Amniotic stem cell (primary cell): ENCODE data around the gene FAM53B.

Source experiments
- DNase-seq: peaks from one replicate; lab custom pipeline; 2025; lab: John Stamatoyannopoulos, UW

Gene FAM53B

DNA sequence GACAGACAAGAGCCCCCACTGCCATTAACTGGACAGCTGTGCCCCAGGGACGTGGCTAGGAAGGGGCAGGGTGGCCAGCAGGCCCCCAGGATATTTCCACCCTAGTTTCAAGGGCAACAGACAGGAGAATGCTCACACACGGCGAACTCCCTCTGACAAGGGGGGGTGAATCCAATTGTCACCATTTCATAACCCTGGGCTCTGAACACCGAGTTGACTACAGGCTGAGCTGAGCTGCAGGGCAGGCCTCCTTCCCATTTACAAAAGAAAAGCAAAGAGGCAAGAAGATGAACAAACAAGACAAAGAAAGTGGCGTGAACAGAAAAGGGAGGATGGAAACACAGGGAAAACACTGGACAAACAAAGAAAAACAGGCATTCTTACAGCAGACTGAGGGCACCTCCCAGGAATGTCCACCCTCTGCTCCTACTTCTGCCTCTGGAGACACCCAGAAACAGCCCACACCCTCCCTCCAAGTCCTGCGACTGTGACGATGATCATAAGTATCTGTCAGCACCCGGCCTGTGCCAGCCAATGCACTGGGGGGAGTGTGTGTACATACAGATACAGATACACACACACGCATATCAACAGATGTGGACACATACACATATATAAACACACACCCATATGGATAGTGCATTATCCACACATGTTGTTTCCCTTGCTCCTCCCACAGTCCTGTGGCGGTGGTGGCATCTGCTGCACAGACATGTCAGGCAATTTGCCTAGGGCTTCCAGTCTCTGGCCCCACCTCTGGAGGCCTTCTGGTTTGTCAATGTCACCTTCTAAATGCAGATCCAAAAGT is 66.2 kb downstream of the FAM53B start:
- no peak for DNase-seq

DNA sequence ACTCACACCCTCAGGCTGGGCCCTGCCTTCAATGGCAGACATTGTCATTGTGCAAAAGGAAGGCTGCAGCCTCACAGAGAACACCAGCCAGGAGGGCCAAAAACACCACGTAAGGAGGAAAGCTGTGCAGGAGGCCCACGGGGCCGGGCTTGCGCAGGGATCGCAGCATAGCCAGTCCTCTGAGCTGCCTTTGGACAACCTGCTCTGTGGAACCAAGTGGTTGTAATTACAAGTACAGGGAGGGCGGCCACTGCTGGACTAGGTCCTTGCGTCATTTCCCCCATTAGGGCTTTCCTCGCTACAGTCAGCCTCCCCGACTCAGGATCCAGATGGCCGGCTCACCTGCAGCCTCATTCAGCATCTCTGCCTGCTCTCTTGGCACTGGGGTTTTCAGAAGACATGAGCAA is 66.9 kb downstream of the FAM53B start:
- DNase-seq = no peak

DNA sequence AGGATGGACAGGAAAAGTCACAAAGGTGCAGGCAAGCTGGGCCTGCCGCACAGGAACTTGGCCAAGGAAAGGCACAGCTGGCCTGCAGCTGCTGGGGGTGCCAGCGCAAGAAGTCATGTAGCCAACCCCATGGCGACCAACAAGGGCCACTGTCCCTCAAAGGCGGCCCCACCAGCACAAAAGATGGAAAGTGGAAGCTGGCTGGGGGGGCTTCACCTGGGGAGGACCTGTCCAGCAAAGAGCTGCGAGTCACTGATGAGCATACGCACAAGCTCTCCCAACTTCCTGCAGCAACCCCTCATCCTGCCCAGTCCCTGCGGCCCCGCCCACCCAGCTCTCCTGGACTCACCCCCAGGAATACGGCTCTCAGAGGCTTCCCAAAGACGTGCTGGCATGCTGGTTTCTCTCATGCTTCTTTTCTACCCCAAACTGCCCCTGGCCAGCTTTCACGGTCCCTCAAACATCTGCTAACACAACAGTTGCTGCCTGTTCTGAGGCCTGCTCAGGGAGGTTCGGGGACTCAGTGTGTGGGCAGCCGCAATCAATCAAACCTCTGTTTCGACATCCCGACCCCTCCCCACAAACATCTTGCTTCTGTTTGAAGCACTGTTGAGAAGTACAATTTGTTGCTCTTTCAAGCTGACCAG is 67.6 kb downstream of the FAM53B start:
- no peak for DNase-seq

DNA sequence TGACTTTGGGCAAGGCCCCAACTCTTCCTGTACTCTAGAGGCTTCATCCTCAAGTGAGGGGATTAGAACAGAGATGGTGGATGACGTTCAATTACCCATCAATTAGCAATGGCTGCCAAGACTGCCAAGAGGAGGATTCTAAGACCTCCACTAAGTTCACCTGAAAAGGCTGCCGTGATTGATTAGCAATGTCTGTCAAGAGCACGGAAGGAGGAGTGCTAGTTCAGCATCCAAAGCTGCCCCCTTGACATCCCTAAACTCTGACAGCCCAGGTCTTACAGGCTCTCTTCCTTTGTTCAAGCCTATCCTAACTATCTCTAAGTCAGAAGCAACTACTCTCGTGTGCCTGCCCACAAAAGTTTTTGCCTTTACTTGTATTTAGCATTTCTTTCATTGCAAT is 68.4 kb downstream of the FAM53B start:
- no peak for DNase-seq

DNA sequence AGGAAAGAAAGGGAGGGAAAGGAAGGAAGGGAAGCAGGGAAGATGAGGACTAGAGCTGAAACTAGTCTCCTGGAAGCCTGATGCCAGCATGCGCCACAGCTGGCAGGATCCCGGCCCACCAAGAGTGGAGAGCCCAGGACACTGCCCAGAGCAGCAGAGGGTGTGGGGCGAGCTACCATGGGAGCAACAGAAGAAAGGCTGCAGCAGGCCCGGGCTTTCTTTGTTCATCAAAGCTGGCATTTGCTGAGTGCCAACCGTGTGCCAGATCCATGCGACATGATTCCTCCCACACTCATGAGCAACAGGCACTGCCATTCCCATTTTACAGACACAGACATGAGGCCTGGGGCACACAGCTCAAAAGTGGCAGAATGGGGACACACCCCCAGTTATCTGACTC is 68.9 kb downstream of the FAM53B start:
- DNase-seq = no peak

DNA sequence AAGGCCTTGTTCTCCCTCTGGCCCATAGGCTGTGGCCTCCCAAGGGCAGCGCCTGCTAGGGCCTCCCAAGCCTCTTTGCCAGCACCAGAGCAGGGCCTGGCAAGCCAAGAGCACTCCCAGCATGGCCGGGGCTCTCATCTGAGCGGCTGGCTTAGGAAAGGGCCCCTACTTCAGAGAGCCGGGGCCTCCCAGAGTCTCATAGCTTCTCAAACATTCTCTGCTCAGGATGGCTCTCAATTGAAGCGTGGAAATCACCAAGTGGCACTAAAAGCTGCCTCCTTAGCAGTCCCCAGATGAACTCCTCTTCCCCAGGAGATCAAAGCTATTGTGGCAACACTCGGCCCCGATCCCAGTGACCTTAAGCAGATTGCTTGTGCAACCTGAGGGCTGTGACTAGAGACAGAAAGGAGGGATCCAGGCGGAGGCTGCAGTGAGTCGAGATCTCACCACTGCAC is 69.4 kb downstream of the FAM53B start:
- no peak for DNase-seq

DNA sequence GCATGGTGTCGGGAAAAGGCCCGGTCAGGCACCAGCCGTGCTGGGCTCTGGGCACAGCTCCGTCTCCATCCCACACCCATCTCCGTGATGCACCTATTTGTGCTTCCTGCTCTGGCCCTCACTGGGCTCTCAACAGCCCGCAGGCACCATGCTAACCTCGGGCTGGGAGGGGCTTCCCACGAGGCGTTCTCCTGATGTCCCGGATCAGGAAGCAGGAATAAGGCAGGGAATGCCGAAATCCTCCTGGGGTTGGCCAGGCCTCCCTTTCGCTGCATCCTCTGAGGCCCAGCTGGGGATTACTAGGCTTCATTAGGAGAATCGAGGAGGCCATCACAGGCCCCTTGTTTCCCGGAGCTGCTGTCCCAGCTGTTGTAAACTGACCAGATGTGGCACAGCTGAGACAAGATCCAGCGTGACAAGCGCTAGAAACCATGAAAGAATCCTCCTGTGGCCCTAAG is 72.0 kb downstream of the FAM53B start:
- no peak for DNase-seq

DNA sequence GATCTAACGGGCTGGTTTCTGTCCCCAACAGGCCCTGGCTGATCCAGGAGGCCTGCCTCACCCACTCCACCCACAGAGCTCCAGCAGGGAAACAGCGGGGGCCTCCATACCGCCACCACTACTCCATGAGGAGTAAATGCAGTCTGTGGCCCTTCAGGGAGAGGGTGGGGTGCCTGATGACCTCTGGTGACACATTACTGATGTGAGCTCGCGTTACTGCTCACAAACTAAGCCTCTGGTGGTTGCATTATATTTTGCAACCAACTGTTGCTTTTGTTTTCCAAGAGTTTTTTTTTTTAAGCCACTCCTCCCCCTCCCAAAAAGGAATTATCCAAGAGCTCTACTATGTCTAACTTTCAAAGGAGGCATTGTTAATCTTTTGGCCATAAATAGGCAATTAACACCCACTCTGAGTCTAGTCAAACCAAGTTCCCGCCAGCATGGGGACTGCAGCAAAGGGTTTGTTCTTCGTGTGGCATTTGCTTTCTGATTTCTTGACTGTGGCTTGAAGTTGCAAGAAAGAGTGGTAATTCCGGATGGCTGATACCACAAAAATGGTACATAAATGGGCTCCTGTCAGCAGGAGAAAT is 72.6 kb downstream of the FAM53B start:
- DNase-seq = no peak

DNA sequence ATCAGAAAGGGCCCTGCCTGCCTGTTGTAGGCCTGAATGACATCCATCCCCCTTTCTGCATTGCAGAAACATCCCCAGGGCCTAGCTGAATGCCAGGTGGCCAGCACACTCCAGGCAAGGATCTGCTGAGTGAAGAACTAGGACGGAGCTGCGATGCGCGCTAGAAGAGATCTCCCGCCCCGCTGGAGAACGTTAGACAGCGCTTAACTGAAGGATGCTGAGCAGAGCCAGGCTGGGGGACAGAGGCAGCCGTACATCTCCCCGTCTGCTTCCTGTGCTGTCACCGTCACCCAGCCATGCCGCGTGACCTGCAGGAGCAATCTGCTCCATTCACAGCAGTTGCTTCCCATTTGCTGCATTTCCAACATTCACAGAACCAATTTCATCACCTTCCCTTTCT is 73.3 kb downstream of the FAM53B start:
- DNase-seq = no peak

DNA sequence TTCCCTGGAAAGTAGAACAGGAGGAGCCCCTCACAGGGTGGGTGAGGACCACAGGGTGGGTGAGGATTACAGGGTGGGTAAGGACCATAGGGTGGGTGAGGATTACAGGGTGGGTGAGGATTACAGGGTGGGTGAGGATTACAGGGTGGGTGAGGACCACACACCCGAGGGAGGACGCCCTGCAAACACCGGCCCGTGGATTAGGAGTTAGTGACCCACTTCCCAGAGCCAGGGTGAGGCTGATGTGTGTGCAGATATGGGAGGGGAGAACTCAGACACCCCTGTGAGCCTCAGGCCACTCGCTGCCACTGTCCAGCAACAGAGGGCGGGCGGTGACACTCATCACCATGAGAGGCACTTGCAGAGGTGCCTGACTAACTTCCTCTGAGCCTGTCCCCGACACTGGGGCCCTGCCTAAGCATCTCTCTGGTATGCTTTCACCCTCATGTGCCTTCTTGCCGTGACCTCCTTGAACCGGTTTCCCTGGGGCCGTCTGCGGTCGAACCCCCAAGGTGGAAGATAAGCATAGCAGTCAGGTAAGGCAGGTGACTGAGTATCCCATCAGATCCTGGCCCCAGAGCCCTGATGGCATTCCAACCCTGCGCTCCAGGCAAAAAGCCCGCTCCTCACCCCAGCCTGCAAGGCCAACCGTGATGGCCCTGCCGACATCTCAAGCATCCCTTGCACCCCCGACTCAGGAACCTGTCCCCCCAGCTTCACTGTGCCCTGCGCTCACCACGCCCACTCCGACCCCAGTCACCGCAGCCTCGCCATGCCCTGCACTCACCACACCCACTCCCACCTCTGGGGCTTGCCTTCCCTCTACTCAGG is 74.1 kb downstream of the FAM53B start:
- no peak for DNase-seq

DNA sequence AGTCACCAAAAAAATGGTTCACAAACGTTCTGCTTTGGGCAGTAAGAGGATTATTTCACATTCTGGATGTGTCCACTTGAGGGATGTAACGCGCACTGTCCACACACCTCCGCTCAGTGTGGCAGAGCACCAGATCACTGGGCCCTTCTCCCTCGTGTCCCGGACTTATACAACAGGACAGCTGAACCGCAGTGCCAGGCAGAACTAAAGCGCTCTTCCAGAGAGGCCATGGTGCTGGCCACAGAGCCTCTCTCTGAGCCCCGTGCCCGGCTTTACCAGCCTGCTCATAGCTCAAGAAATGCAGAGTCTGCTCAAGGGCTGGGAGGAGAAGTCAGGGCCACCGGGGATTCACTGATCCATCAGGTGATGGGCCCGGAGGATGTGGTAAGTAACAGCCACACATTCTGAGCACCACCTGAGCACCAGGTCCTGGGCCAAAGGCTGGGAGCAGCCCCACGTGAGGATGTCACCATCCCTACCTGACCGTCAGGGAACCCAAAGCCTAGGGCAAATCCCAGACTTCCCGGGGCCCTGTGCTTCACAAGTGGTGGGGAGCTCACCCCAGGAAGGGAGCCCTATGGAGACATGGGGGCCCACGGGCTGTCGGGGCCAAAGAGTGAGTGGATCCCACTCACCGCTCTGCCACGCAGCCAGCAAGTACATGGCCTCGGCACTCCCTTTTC is 74.9 kb downstream of the FAM53B start:
- no peak for DNase-seq

DNA sequence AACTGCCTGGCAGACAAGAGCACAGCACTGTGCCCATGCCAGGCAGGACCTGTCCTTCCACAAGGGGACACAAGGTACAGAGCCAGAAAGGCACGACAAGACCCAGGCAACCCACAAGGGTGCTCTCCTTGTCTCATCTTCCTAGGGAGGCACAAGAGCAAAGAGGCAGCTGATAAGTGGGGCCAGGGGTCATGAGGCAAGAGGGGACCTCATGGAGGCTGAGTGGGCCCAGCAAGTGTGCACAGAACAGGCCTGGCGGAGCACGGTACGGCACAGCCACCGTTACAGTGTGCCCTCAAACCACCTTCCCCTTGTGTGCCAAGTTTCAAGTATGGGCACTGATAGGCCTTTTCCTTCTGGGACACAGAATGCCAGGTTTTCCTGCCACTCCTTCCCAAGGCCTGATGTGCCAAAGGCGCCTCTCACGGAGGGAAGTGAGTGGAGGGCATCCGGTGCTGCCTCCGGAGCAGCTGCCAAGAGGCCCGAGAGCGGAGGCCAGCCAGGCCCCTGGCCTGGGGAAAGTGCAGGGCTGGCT is 75.6 kb downstream of the FAM53B start:
- no peak for DNase-seq

DNA sequence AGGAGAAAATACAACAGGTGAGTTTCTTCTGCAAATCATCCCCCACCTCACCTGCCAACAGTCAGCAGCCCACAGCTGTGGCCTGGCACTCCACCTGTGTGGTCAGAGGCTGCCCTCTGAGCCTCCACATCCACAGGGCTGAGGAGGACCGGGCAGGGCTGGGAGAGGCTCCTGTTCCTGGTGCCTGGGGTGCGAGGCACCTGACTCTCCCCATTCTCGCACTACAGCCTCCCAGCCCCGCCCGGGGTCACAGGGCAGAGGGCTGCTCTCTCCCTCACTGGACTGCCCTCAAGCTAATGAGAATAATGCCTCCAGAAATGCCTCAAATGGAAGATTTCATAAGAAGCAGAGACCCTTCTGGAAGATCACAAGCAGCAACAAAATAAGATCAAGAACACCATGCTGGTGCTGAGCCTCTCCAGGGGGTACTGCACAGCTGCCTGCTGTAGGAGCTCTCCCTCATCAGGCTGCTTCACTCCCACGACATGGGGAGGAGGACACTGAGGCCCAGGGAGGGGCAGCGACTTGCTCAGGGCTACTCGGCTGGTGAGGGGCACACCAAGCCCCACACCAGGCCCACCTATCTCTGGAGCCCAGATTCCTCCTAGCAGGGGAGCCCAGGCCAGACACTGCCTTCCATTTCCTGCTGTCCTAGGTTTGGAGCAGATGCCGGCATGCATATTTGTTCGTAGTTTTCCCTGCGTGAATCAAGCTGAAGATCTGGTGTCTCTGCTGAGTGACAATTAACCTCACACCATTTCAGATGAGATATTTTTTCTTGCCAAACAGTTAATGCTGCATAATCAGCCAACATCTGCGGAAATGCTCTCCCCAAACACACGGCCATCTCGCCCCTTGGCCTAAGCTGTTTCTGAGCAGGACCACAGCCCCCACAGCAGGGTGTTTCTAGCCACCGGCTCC is 76.5 kb downstream of the FAM53B start:
- DNase-seq = no peak

DNA sequence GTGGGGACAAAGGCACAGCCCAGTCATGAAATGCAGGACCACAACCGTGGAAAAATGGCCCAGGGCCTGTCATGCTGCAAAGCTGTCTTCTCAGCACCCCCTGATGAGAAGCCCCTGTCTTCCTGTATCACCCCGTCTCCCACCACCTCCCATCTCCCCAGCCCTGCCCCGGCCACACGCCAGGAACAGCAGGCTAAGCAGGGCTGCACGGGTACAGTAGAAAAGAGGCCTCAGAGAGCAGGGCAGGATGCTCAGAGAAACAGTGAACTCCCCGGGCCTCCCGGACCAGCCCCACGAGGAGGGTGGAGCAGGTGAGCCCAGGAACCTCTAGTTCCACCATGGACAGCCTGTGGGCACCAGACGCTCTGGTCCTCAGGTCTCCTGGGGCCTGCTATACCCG is 77.7 kb downstream of the FAM53B start:
- no peak for DNase-seq

DNA sequence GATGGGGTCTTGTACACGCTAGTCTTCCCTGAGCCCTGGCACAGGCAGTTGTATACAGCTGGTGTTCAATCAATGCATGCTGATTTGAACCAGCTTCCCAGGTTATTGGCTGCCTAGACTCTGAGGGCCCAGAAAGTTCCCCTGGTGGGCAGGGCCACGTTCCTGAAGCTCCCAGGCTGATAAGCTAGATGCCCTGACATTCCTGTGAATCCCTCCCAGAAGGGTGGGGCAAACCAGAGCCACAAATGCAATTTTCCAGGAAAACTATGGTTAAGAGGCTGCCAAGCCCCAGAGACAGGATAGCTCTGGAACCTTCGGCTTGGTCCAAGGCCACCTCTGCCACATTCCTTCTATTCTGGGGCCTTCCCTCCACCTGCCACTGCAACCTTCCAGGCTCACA is 78.2 kb downstream of the FAM53B start:
- no peak for DNase-seq

DNA sequence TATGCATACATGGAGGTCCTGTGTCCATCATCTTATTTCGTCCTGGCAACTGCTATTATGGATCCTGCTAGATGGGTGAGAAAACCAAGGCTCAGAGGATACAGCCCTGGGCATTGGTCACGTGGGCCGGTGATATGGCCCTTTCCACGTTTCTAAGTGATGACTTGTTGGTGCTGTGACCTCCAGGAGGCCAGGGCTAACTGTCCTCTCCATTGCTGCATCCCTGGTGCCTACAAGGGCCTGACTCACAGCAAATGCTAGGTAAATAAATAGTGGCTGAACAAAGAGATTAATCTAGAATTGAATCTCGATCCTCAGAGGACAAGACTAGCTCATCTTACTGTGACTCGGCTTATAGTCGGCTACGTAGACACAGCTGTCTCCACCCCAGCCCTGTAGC is 78.6 kb downstream of the FAM53B start:
- DNase-seq = no peak

DNA sequence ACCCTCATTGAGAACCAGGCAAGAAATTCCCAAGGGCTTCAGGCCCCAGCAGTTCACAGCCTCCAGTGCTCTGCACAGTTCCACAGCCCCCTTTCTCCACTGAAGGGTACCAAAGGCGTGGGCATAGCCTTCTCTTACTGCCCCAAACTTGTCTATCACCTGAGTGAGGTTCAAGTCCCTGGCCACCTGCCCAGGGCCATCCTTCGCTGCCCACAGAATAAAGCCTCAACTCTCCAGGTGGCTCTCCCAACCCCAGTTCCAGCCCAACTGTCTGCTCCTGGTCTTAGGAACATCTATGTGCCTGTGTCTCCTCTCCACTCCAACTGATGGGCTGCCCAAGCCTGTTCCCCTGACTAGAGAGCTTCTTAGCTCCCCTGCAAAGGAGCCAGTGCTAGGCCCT is 79.1 kb downstream of the FAM53B start:
- DNase-seq = no peak

DNA sequence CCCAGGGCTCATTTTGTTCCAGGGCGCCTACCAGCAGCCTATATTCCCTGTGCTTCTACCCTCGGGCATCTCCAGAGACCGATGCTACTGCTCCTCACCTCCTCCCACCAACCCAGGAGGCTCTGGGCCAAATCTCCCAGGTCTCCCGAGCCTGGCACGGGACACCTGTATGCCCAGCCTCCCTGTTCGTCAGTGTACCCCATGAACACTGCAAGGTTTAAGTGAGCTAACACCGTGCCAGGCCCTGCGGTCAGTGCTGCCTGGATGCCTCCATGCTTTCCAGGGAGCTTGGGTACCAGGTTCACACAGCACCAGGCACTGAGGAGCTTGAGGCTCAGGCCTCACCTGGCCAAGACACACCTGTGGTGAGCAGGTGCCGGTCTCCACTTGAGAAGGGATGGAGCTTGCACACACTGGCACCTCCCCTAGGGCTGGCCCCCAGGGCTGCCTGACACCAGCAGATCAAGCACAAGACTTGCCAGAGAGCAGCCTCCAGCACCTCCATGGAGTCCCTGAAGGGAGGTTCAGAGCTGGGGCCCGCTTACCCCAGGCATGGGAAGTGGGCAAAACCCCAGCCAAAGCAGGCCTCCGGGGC is 80.3 kb downstream of the FAM53B start:
- no peak for DNase-seq

DNA sequence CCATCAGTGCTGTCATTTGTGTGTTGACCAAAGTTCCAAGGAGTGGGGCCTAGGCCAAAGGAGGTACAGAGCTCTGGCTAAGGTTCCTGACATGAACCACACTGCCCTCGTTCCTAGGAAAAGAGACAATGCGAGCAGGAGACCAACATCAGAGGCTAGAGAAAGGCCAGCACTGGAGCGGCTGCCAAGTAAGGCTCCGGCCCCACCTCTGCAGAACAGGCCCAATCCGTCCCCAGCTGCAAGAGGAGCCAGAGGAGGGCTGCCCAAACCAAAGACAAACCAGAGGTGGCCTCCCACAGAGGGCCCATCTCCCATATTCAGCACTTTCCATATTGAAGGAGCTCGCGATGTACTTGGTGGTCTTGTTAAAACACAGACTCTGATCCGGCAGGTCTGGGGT is 81.0 kb downstream of the FAM53B start:
- DNase-seq = no peak

DNA sequence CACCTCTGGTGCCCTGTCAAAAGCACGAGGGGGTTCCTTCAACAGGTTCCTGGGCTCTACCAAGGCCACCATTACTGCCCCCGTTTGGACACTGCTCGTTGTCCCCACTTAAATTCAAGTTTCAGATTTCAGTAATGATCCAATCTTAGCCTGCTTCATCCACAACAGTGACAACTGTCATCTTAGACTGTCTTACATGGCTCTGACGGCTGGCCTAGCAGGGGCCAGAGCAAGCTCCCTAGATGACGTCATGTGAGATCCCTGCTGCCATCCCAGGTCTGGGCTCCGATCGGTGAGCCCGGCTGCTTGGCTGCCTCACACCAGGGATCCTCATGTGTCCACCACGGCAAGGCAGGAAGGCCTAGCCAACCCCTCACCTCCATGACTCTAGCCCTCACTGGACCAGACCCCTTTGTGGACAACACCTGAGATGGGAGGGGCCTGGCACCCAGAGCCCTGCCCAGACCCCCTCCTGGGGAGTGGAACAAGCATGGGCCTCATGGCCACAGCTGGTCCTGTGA is 82.5 kb downstream of the FAM53B start:
- DNase-seq = no peak
